ENCODE data around the gene CLMN. TPM values are rescaled to one million over a fixed set of nuclear protein-coding genes. Genes with fewer than 3 reads are reported as not detected.
"Not testable (repeated sequence)": the region's sequence is repeated elsewhere in the genome, so short reads cannot be mapped to it uniquely, and the experiment has no call there.

The CLMN gene
- total RNA-seq, 2 experiments from 2014 or later: 0.27 to 0.67 TPM

DNA sequence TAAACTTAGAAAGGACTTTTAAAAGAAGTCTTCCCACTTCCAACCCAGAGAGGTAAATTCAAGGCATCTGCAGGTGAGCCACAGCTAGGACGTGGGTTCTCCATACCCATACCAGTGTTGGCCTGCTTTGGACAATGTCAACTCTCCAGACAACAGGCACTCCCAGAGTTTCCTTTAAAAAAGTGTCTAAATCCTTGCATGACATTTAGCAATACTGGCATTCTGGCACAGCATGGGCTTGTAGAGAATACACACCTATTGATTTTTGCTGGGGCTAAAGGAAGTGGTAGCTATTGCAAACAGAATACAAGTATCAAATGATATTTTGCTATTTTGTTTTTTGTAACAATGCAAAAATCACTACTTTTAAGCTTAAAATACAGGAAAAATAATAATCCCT, 136.6 kb downstream of the CLMN start:
- H3K4me1 Mint-ChIP-seq (ENCODE audit: low read depth): no peaks in the 10 kb centered on the region
- H3K36me3 ChIP-seq (ENCODE audit: insufficient read depth, low read length): no peaks in the 10 kb centered on the region
- POLR2A ChIA-PET: interaction anchor here (1.2 kb wide), 1 partner anchor 25 kb away, joined by 4 read pairs; no protein-coding TSS in a partner anchor
- no peaks in the 10 kb centered on the region for H3K9me3 Mint-ChIP-seq
- H3K27ac ChIP-seq (ENCODE audit: low read depth in 1 of 2, low read length in 2 of 2): no peak overlapping the region
- peaks cover 15 to 18% of the 10 kb centered on the region in 2 experiments for H3K27me3 ChIP-seq (ENCODE audit: control insufficient read depth in 1 of 2, insufficient read depth in 2 of 2, low read length in 2 of 2)
- CTCF ChIA-PET: no interaction called here
- no peak for TF ChIP-seq CTCF (IDR thresholded peaks at IDR 0.05)
- no peak for ATAC-seq (ENCODE audit: poor library complexity)
- intact Hi-C loops (cut with DNase I, micrococcal nuclease): no loop called here
- DNase-seq: no peak
- H3K4me3 Mint-ChIP-seq: no peak overlapping the region
- peaks cover 6% of the 10 kb centered on the region for H3K36me3 Mint-ChIP-seq (ENCODE audit: low read depth)
- no peaks in the 10 kb centered on the region for H3K9me3 ChIP-seq (ENCODE audit: control insufficient read depth in 1 of 2, insufficient read depth in 1 of 2, low read length in 2 of 2)
- H3K27ac Mint-ChIP-seq: no peak overlapping the region
- H3K4me3 ChIP-seq (ENCODE audit: low read length): no peak overlapping the region
- peaks cover 35% of the 10 kb centered on the region for H3K27me3 Mint-ChIP-seq
- H3K4me1 ChIP-seq (ENCODE audit: insufficient read depth, low read length): peaks cover 2% of the 10 kb centered on the region

- DNase-seq (no peak), ATAC-seq (ENCODE audit: poor library complexity) (no peak)
- ChIA-PET POLR2A (interaction anchor here (1.2 kb wide), 1 partner anchor 24 kb away, joined by 4 read pairs; no protein-coding TSS in a partner anchor), CTCF (no interaction called here)
- H3K27me3 ChIP-seq (ENCODE audit: control insufficient read depth in 1 of 2, insufficient read depth in 2 of 2, low read length in 2 of 2): peaks cover 13 to 18% of the 10 kb centered on the region in 2 experiments
- H3K4me1 ChIP-seq (ENCODE audit: insufficient read depth, low read length): peaks cover 2% of the 10 kb centered on the region
- H3K9me3 ChIP-seq (ENCODE audit: control insufficient read depth in 1 of 2, insufficient read depth in 1 of 2, low read length in 2 of 2): no peaks in the 10 kb centered on the region
- Mint-ChIP-seq H3K27ac (no peak overlapping the region), H3K27me3 (peaks cover 32% of the 10 kb centered on the region), H3K9me3 (no peaks in the 10 kb centered on the region), H3K4me3 (no peak overlapping the region), H3K36me3 (ENCODE audit: low read depth) (peaks cover 6% of the 10 kb centered on the region), H3K4me1 (ENCODE audit: low read depth) (no peaks in the 10 kb centered on the region)
- no peak for TF ChIP-seq CTCF (IDR thresholded peaks at IDR 0.05)
- no peaks in the 10 kb centered on the region for H3K36me3 ChIP-seq (ENCODE audit: insufficient read depth, low read length)
- no peak overlapping the region for H3K4me3 ChIP-seq (ENCODE audit: low read length)
- intact Hi-C loops (cut with DNase I, micrococcal nuclease): no loop called here
- H3K27ac ChIP-seq (ENCODE audit: low read depth in 1 of 2, low read length in 2 of 2): no peak overlapping the region
Measured at GRCh38 chr14:95182379-95182778, 137.3 kb downstream of the CLMN start.

- intact Hi-C loops (cut with DNase I, micrococcal nuclease): no loop called here
- Mint-ChIP-seq H3K27ac (no peak overlapping the region), H3K9me3 (no peaks in the 10 kb centered on the region), H3K4me3 (no peak overlapping the region), H3K36me3 (ENCODE audit: low read depth) (peaks cover 6% of the 10 kb centered on the region), H3K4me1 (ENCODE audit: low read depth) (no peaks in the 10 kb centered on the region), H3K27me3 (peaks cover 21% of the 10 kb centered on the region)
- ATAC-seq (ENCODE audit: poor library complexity): no peak
- TF ChIP-seq CTCF (IDR thresholded peaks at IDR 0.05): no peak
- Histone ChIP-seq H3K4me1 (ENCODE audit: insufficient read depth, low read length) (peaks cover 2% of the 10 kb centered on the region), H3K36me3 (ENCODE audit: insufficient read depth, low read length) (no peaks in the 10 kb centered on the region), H3K27ac (ENCODE audit: low read depth in 1 of 2, low read length in 2 of 2) (no peak overlapping the region), H3K9me3 (ENCODE audit: control insufficient read depth in 1 of 2, insufficient read depth in 1 of 2, low read length in 2 of 2) (no peaks in the 10 kb centered on the region), H3K27me3 (ENCODE audit: control insufficient read depth in 1 of 2, insufficient read depth in 2 of 2, low read length in 2 of 2) (peaks cover under 1 to 16% of the 10 kb centered on the region in 2 experiments), H3K4me3 (ENCODE audit: low read length) (no peak overlapping the region)
- DNase-seq: no peak
- ChIA-PET POLR2A (no interaction called here), CTCF (no interaction called here)
Measured at GRCh38 chr14:95180966-95181741, 138.6 kb downstream of the CLMN start.

DNA sequence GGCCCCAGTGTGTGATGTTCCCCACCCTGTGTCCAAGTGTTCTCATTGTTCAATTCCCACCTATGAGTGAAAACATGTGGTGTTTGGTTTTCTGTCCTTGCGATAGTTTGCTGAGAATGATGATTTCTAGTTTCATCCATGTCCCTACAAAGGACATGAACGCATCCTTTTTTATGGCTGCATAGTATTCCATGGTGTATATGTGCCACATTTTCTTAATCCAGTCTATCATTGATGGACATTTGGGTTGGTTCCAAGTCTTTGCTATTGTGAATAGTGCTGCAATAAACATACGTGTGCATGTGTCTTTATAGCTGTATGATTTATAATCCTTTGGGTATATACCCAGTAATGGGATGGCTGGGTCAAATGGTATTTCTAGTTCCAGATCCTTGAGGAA, 144.0 kb downstream of the CLMN start:
- H3K36me3 ChIP-seq (ENCODE audit: insufficient read depth, low read length); CTCF ChIA-PET; H3K9me3 ChIP-seq (ENCODE audit: control insufficient read depth in 1 of 2, insufficient read depth in 1 of 2, low read length in 2 of 2); H3K4me3 ChIP-seq (ENCODE audit: low read length); H3K27me3 ChIP-seq (ENCODE audit: control insufficient read depth in 1 of 2, insufficient read depth in 2 of 2, low read length in 2 of 2); POLR2A ChIA-PET; intact Hi-C loops (cut with DNase I, micrococcal nuclease); DNase-seq; H3K36me3 Mint-ChIP-seq (ENCODE audit: low read depth); H3K27me3 Mint-ChIP-seq; H3K4me3 Mint-ChIP-seq; H3K4me1 ChIP-seq (ENCODE audit: insufficient read depth, low read length); H3K4me1 Mint-ChIP-seq (ENCODE audit: low read depth); ATAC-seq (ENCODE audit: poor library complexity); H3K9me3 Mint-ChIP-seq; H3K27ac ChIP-seq (ENCODE audit: low read depth in 1 of 2, low read length in 2 of 2); H3K27ac Mint-ChIP-seq: not testable (repeated sequence)
